GM23338 (cell line): Measurements from ENCODE around the gene KIF1C. TPM values are rescaled to one million over a fixed set of nuclear protein-coding genes. Genes with fewer than 3 reads are reported as not detected.

Experiments
- ATAC-seq: fragments of 200-7000 bp; cut with Tn5 transposase; 3 replicates; pipeline ENCODE4 v1.9.1; 2020
- DNase-seq: peaks from one replicate; pipeline ENCODE4 v3.0.0-alpha.2; 2015; ENCODE audit warnings: low spot score
- H2AFZ ChIP-seq: fragments of 200-600 bp; sonication (generic); 2 replicates; pipeline ENCODE4 v1.8.0; 2016; ENCODE audit warnings: antibody characterized with exemption, mild to moderate bottlenecking, moderate library complexity
- H3F3A ChIP-seq: fragments of 200-600 bp; sonication (generic); replicated peaks from 2 replicates; pipeline ENCODE4 v1.8.0; 2017; ENCODE audit warnings: antibody characterized with exemption, mixed run types, low read depth
- H3K27ac ChIP-seq: fragments of 200-600 bp; sonication (generic); 2 replicates; pipeline ENCODE4 v1.6.1; 2016; ENCODE audit warnings: low read depth
- H3K27me3 ChIP-seq: fragments of 200-600 bp; sonication (generic); 2 replicates; pipeline ENCODE4 v1.8.0; 2016; ENCODE audit warnings: mild to moderate bottlenecking, mixed run types, moderate library complexity; ENCODE audit not compliant: insufficient read depth
- H3K36me3 ChIP-seq: fragments of 200-600 bp; sonication (generic); 2 replicates; pipeline ENCODE4 v1.8.0; 2016; ENCODE audit warnings: mild to moderate bottlenecking; ENCODE audit not compliant: insufficient read depth
- H3K4me1 ChIP-seq: fragments of 200-600 bp; sonication (generic); 2 replicates; pipeline ENCODE4 v1.8.0; 2016; ENCODE audit warnings: mild to moderate bottlenecking, moderate library complexity; ENCODE audit not compliant: insufficient read depth
- H3K4me2 ChIP-seq: fragments of 200-600 bp; sonication (generic); 2 replicates; pipeline ENCODE4 v1.7.1; 2017; ENCODE audit warnings: mixed run types
- H3K4me3 ChIP-seq: fragments of 200-600 bp; sonication (generic); 2 replicates; pipeline ENCODE4 v1.6.1; 2016; ENCODE audit warnings: mixed run types
- H3K79me2 ChIP-seq: fragments of 200-600 bp; sonication (generic); replicated peaks from 2 replicates; pipeline ENCODE4 v1.8.0; 2017; ENCODE audit warnings: mild to moderate bottlenecking; ENCODE audit not compliant: insufficient read depth
- H3K9me2 ChIP-seq: fragments of 200-600 bp; sonication (generic); 2 replicates; pipeline ENCODE4 v1.8.0; 2017; ENCODE audit not compliant: insufficient read depth
- H4K20me1 ChIP-seq: fragments of 200-600 bp; sonication (generic); replicated peaks from 2 replicates; pipeline ENCODE4 v1.8.0; 2017; ENCODE audit warnings: mild to moderate bottlenecking; ENCODE audit not compliant: insufficient read depth
- H3K27ac Mint-ChIP-seq: 2 replicates; pipeline ENCODE4 v1.8.0; 2020; ENCODE audit warnings: inconsistent platforms, mild to moderate bottlenecking, moderate library complexity, mixed read lengths
- H3K27me3 Mint-ChIP-seq: 3 replicates; pipeline ENCODE4 v1.8.0; 2022; ENCODE audit warnings: low read depth, mild to moderate bottlenecking, moderate library complexity, mixed read lengths, inconsistent platforms; ENCODE audit not compliant: insufficient read depth, poor library complexity
- H3K36me3 Mint-ChIP-seq: 3 replicates; pipeline ENCODE4 v1.8.0; 2021; ENCODE audit warnings: low read depth, mild to moderate bottlenecking, inconsistent platforms, moderate library complexity, mixed read lengths
- H3K4me1 Mint-ChIP-seq: 3 replicates; pipeline ENCODE4 v1.8.0; 2020; ENCODE audit warnings: mild to moderate bottlenecking, inconsistent platforms, mixed read lengths
- H3K4me3 Mint-ChIP-seq: 3 replicates; pipeline ENCODE4 v1.8.0; 2021; ENCODE audit warnings: moderate library complexity, mild to moderate bottlenecking, inconsistent platforms, mixed read lengths
- H3K9me3 Mint-ChIP-seq: 3 replicates; pipeline ENCODE4 v1.8.0; 2020; ENCODE audit warnings: moderate library complexity, mild to moderate bottlenecking, inconsistent platforms, mixed read lengths
- CREB1 ChIP-seq: fragments of 250-450 bp; sonication (Bioruptor Pico); IDR thresholded peaks from 2 replicates; pipeline ENCODE4 v1.5.0; 2020; ENCODE audit warnings: low read depth, mild to moderate bottlenecking, moderate library complexity
- EZH2phosphoT487 ChIP-seq: fragments of 200-600 bp; sonication (generic); IDR thresholded peaks from one replicate; pipeline ENCODE4 v1.8.1; 2018; ENCODE audit warnings: antibody characterized with exemption; ENCODE audit not compliant: unreplicated experiment
- POLR2AphosphoS5 ChIP-seq: IDR thresholded peaks from 2 replicates; pipeline ENCODE4 v1.6.1; 2016; ENCODE audit warnings: antibody characterized with exemption, low read depth
- ZNF114 ChIP-seq: fragments of 250-450 bp; sonication (Bioruptor Pico); IDR thresholded peaks from 2 replicates; pipeline ENCODE4 v1.5.0; 2020; ENCODE audit warnings: mild to moderate bottlenecking, moderate library complexity
- polyA plus RNA-seq: library from polyadenylated mRNA; unstranded; fragments of >200 nt; fragmentation: Nextera tagmentation; extraction: Ambion mirVana; gene quantifications from 2 replicates; pipeline ENCODE4 v1.2.1, GENCODE V29; 2016
- total RNA-seq: library from RNA; depleted of rRNA; stranded (reverse); fragments of >200 nt; shearing (Covaris generic); gene quantifications from 2 replicates; pipeline ENCODE4 v1.2.3, GENCODE V29; 2014
- TF ChIP-seq, protein P1 (sequence below): IDR thresholded peaks from 2 replicates; pipeline ENCODE4 v1.6.1; 2016; ENCODE audit warnings: antibody characterized with exemption

The KIF1C gene
- total and polyA plus RNA-seq, 2 experiments from 2014 or later: 13.5 to 61.4 TPM

- ATAC-seq (peak; percentile 86), DNase-seq (peak; percentile 99)
- Histone ChIP-seq H3K4me1 (peaks cover 18% of the 10 kb centered on the region), H4K20me1 (0 out of 2 replicates have a peak, but pooled peaks cover 9% of the 10 kb centered on the region), H3K79me2 (peaks cover 38% of the 10 kb centered on the region), H3K4me2 (peak overlapping the region; percentile 86), H3K36me3 (no peaks in the 10 kb centered on the region; the same call in 1 of the 2 replicates), H3K4me3 (peak overlapping the region; percentile 69), H2AFZ (no peak overlapping the region; the same call in 1 of the 2 replicates), H3K27ac (peak overlapping the region; percentile 97), H3K9me2 (no peaks in the 10 kb centered on the region), H3F3A (peaks cover 16% of the 10 kb centered on the region; the same call in 1 of the 2 replicates), H3K27me3 (no peaks in the 10 kb centered on the region)
- Mint-ChIP-seq H3K4me3 (no peak overlapping the region), H3K27ac (no peak overlapping the region; the same call in 1 of the 2 replicates), H3K27me3 (peaks cover 21% of the 10 kb centered on the region), H3K4me1 (peaks cover 23% of the 10 kb centered on the region), H3K36me3 (peaks cover 61% of the 10 kb centered on the region), H3K9me3 (peaks cover 18% of the 10 kb centered on the region)
- TF ChIP-seq CREB1 (peak; percentile 64), ZNF114 (no peak)
Measured at GRCh38 chr17:4966844-4967538, 30.8 kb upstream of the KIF1C start.

GRCh38 chr17:4967539-4968485 is 29.9 kb upstream of the KIF1C start, which contains the start of gene SPAG7:
SPAG7 (minus strand) TSS chr17:4967817; CDS start chr17:4967804, 13 bp downstream.
- peak; percentile 60 for ATAC-seq
- H3K36me3 ChIP-seq: no peaks in the 10 kb centered on the region; the same call in 1 of the 2 replicates
- H3K9me3 Mint-ChIP-seq: peaks cover 18% of the 10 kb centered on the region
- H3K4me1 Mint-ChIP-seq: peaks cover 31% of the 10 kb centered on the region
- H3K27me3 ChIP-seq: no peaks in the 10 kb centered on the region
- TF ChIP-seq POLR2AphosphoS5 (peak; percentile 46), CREB1 (peak; percentile 37), EZH2phosphoT487 (no peak)
- TF ChIP-seq, protein P1, sequence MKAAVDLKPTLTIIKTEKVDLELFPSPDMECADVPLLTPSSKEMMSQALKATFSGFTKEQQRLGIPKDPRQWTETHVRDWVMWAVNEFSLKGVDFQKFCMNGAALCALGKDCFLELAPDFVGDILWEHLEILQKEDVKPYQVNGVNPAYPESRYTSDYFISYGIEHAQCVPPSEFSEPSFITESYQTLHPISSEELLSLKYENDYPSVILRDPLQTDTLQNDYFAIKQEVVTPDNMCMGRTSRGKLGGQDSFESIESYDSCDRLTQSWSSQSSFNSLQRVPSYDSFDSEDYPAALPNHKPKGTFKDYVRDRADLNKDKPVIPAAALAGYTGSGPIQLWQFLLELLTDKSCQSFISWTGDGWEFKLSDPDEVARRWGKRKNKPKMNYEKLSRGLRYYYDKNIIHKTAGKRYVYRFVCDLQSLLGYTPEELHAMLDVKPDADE: 0 out of 2 replicates have a peak, but pooled peaks have one; percentile 2
- peak within 1 kb of the TSS; percentile 99 for H3K4me2 ChIP-seq
- H3F3A ChIP-seq: peaks cover 16% of the 10 kb centered on the region; the same call in 1 of the 2 replicates
- 0 out of 2 replicates have a peak, but pooled peaks cover 9% of the 10 kb centered on the region for H4K20me1 ChIP-seq
- DNase-seq: peak; percentile 96
- peak within 1 kb of the TSS; percentile 69 for H3K4me3 ChIP-seq
- peaks cover 38% of the 10 kb centered on the region for H3K79me2 ChIP-seq
- H3K4me1 ChIP-seq: peaks cover 26% of the 10 kb centered on the region
- H3K4me3 Mint-ChIP-seq: no peak within 1 kb of the TSS
- peak within 1 kb of the TSS; percentile 63 for H2AFZ ChIP-seq
- H3K27ac ChIP-seq: peak within 1 kb of the TSS; percentile 97
- H3K36me3 Mint-ChIP-seq: peaks cover 65% of the 10 kb centered on the region
- no peaks in the 10 kb centered on the region for H3K9me2 ChIP-seq
- peaks cover 24% of the 10 kb centered on the region for H3K27me3 Mint-ChIP-seq
- no peak within 1 kb of the TSS; the same call in 1 of the 2 replicates for H3K27ac Mint-ChIP-seq
